ENCODE measurements around the gene SRC.

GRCh38 chr20:37316116-37316774 is 29.7 kb upstream of the SRC start:
- TF ChIP-seq, protein P1, sequence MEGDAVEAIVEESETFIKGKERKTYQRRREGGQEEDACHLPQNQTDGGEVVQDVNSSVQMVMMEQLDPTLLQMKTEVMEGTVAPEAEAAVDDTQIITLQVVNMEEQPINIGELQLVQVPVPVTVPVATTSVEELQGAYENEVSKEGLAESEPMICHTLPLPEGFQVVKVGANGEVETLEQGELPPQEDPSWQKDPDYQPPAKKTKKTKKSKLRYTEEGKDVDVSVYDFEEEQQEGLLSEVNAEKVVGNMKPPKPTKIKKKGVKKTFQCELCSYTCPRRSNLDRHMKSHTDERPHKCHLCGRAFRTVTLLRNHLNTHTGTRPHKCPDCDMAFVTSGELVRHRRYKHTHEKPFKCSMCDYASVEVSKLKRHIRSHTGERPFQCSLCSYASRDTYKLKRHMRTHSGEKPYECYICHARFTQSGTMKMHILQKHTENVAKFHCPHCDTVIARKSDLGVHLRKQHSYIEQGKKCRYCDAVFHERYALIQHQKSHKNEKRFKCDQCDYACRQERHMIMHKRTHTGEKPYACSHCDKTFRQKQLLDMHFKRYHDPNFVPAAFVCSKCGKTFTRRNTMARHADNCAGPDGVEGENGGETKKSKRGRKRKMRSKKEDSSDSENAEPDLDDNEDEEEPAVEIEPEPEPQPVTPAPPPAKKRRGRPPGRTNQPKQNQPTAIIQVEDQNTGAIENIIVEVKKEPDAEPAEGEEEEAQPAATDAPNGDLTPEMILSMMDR (IDR thresholded peaks at IDR 0.05) = no peak
- TF ChIP-seq POLR2A (IDR thresholded peaks at IDR 0.05) (no peak), POLR2AphosphoS5 (IDR thresholded peaks at IDR 0.05) (no peak)

All from prostate gland (tissue), 2 donors.